Adrenal gland (tissue), 12 donors: Measurements from ENCODE around the gene ANTXR2. TPM values are rescaled to one million over a fixed set of nuclear protein-coding genes. Genes with fewer than 3 reads are reported as not detected.

Experiments
- DNase-seq, 7 donors: peaks; one replicate each; pipeline ENCODE4 v3.0.0-alpha.2; 2019 to 2020
- H3K27ac ChIP-seq, 5 donors: fragments of 200-600 bp; sonication (generic) in 4 of 5; 1 replicate in 3 of 5; 2 replicates in 2 of 5; pipeline versions ENCODE4 v1.5.1 to v1.8.0; 2016 to 2020; ENCODE audit warnings: mild to moderate bottlenecking in 1 of 5
- H3K27me3 ChIP-seq: fragments of 200-600 bp; 2 replicates; pipeline ENCODE4 v1.8.0; 2021
- H3K36me3 ChIP-seq, 2 donors: fragments of 200-600 bp; replicated peaks in 1 of 2; 1 replicate in 1 of 2; 2 replicates in 1 of 2; pipeline versions ENCODE4 v1.5.1 to v1.8.0; 2018 to 2022
- H3K4me1 ChIP-seq, 2 donors: fragments of 200-600 bp; replicated peaks in 1 of 2; 1 replicate in 1 of 2; 2 replicates in 1 of 2; pipeline versions ENCODE4 v1.5.1 to v1.8.0; 2018 to 2021
- H3K4me3 ChIP-seq, 4 donors: fragments of 200-600 bp; sonication (generic) in 3 of 4; one replicate each; pipeline ENCODE4 v1.5.1; 2016 to 2018
- H3K9me3 ChIP-seq, 3 donors: fragments of 200-600 bp; sonication (generic) in 1 of 3; replicated peaks in 1 of 3; 1 replicate in 2 of 3; 2 replicates in 1 of 3; pipeline versions ENCODE4 v1.5.1 to v1.8.0; 2016 to 2021
- CTCF ChIP-seq, 6 experiments: fragments of 450-650 bp in 4 of 6; fragments of 200-600 bp in 2 of 6; sonication (generic) in 1 of 6; IDR thresholded peaks; 1 replicate in 5 of 6; 2 replicates in 1 of 6; pipeline versions ENCODE4 v1.5.1 to v1.8.0; 2016 to 2021; ENCODE audit warnings: antibody characterized with exemption in 6 of 6, mild to moderate bottlenecking in 2 of 6, moderate library complexity in 1 of 6
- POLR2A ChIP-seq, 2 donors: fragments of 450-650 bp; IDR thresholded peaks; one replicate each; pipeline ENCODE4 v1.6.1; 2017; ENCODE audit warnings: antibody characterized with exemption in 2 of 2, mild to moderate bottlenecking in 2 of 2, moderate library complexity in 1 of 2
- WGBS, 4 donors: extraction: QIAGEN DNeasy Blood & Tissue Kit in 2 of 4; methylation state at CpG; one replicate each; pipeline versions ENCODE4 v1.1.5 to v1.1.7; 2013 to 2017; 5-methylcytosine and 5-hydroxymethylcytosine counted together
- intact Hi-C, 2 donors: fragments of 100-400 bp; cut with DNase I; formaldehyde crosslinking; loops; one replicate each; pipeline versions ENCODE4 v1.14.1 to v1.15.0; 2022 to 2023
- polyA plus RNA-seq, 3 donors: library from polyadenylated mRNA; stranded (reverse); fragments of 200-250 nt in 2 of 3; fragments of 350-450 nt in 1 of 3; fragmentation: Illumina TruSeq in 1 of 3; extraction: RNeasy Lipid Tissue Mini Kit (QIAGEN cat#74804) in 1 of 3; gene quantifications; one replicate each; pipeline ENCODE4 v1.2.3, GENCODE V29; 2013 to 2014
- total RNA-seq, 9 donors: library from RNA; depleted of rRNA in 4 of 9; stranded (reverse); fragments of >200 nt in 4 of 9; fragments of 120-200 nt in 1 of 9; fragmentation: NEBNext Ultra II Directional in 1 of 9; extraction: Animal tissue kit (Norgen Biotek cat#: 25700) in 1 of 9; gene quantifications; one replicate each; pipeline versions ENCODE4 v1.1.0 to v1.2.4, GENCODE V29; 2013 to 2023
- donor health status: healthy with polysubstance abuse.
- donor health status: Bipolar disorder and iron deficiency.
- donor health status: DM: yes; HTN: yes; CAD: no.
- donor health status: DM: no; HTN: no; CAD: no.
- donor health status: DM: no; HTN: no; CAD: no.
- donor health status: DM: yes; HTN: yes; CAD: no.

ANTXR2 gene
- total and polyA plus RNA-seq, 12 donors, result 8.4 to 96.6 (median 57.7) TPM

GRCh38 chr4:79907001-79907400 lies 166.0 kb downstream of the ANTXR2 start:
- no peaks in the 10 kb centered on the region for H3K4me1 ChIP-seq
- no peak for DNase-seq
- no peaks in the 10 kb centered on the region for H3K9me3 ChIP-seq
- WGBS, 4 donors, result 69 to 78% (median 76%) methylated on average over 2 of the region's 2 CpGs
- no peaks in the 10 kb centered on the region for H3K27me3 ChIP-seq
- peaks cover 0 to 16% of the 10 kb centered on the region in 2 donors for H3K36me3 ChIP-seq
- H3K4me3 ChIP-seq, result no peak overlapping the region
- no peak overlapping the region for H3K27ac ChIP-seq
- intact Hi-C loops, result no loop called here
- TF ChIP-seq POLR2A (IDR thresholded peaks at IDR 0.05) (no peak), CTCF (IDR thresholded peaks at IDR 0.05) (no peak)

GRCh38 chr4:79906303-79906702 lies 166.7 kb downstream of the ANTXR2 start:
- 90 to 93% (median 93%) methylated on average over 5 of the region's 5 CpGs for WGBS, 4 donors
- H3K4me1 ChIP-seq, result no peaks in the 10 kb centered on the region
- intact Hi-C loops, result no loop called here
- no peak overlapping the region for H3K4me3 ChIP-seq
- no peak for DNase-seq
- TF ChIP-seq POLR2A (IDR thresholded peaks at IDR 0.05), result no peak
- H3K9me3 ChIP-seq, result no peaks in the 10 kb centered on the region
- H3K27me3 ChIP-seq, result no peaks in the 10 kb centered on the region
- H3K36me3 ChIP-seq, result peaks cover 0 to 16% of the 10 kb centered on the region in 2 donors
- H3K27ac ChIP-seq, result no peak overlapping the region

GRCh38 chr4:79905212-79905611 lies 167.8 kb downstream of the ANTXR2 start:
- DNase-seq, result no peak
- no peak overlapping the region for H3K4me3 ChIP-seq
- H3K27ac ChIP-seq, result no peak overlapping the region
- H3K27me3 ChIP-seq, result no peaks in the 10 kb centered on the region
- intact Hi-C loops, result no loop called here
- H3K4me1 ChIP-seq, result no peaks in the 10 kb centered on the region
- peaks cover 0 to 16% of the 10 kb centered on the region in 2 donors for H3K36me3 ChIP-seq
- TF ChIP-seq POLR2A (IDR thresholded peaks at IDR 0.05) (no peak), CTCF (IDR thresholded peaks at IDR 0.05) (no peak)
- no peaks in the 10 kb centered on the region for H3K9me3 ChIP-seq

- no peak for TF ChIP-seq POLR2A (IDR thresholded peaks at IDR 0.05)
- Histone ChIP-seq H3K4me1 (no peaks in the 10 kb centered on the region), H3K27me3 (no peaks in the 10 kb centered on the region), H3K36me3 (peaks cover 0 to 16% of the 10 kb centered on the region in 2 donors), H3K27ac (no peak overlapping the region), H3K4me3 (no peak overlapping the region), H3K9me3 (no peaks in the 10 kb centered on the region)
- intact Hi-C loops, result no loop called here
- DNase-seq, result no peak
- WGBS, 4 donors, result 85 to 100% (median 97%) methylated on average over 1 of the region's 1 CpG
Measured at GRCh38 chr4:79904331-79904730, 168.7 kb downstream of the ANTXR2 start.

DNA sequence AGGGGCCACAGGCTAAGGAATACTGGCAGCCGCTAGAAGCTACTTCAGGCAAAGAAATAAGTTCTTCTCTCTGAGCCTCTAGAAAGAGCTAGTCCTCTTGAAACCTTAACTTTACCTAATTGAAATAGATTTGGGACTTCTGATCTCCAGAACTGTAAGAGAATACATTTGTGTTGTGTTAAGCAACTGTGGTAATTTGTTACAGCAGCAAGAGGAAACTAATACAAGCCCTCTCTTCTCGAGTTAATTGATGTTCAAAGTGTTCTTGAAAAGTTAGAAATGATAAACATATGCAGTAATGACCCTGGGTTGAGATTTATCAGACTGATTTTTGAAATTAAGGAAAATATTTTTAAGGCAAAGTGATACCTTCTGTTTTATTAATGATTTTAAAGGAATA lies 172.8 kb downstream of the ANTXR2 start:
- intact Hi-C loops, result no loop called here

More for the DNA sequence above, 172.8 kb downstream of the ANTXR2 start:
- no peak overlapping the region for H3K4me3 ChIP-seq
- no peaks in the 10 kb centered on the region for H3K27me3 ChIP-seq
- H3K4me1 ChIP-seq, result no peaks in the 10 kb centered on the region
- DNase-seq, result no peak
- H3K27ac ChIP-seq, result no peak overlapping the region
- H3K9me3 ChIP-seq, result peaks cover 0 to under 1% (median 0%) of the 10 kb centered on the region in 3 donors
- 36 to 87% (median 72%) methylated on average over 2 of the region's 2 CpGs for WGBS, 4 donors
- TF ChIP-seq CTCF (IDR thresholded peaks at IDR 0.05) (no peak), POLR2A (IDR thresholded peaks at IDR 0.05) (no peak)
- no peaks in the 10 kb centered on the region for H3K36me3 ChIP-seq
